Upper lobe of right lung (tissue), 1 donor: ENCODE data around the gene BLNK. TPM values are rescaled to one million over a fixed set of nuclear protein-coding genes. Genes with fewer than 3 reads are reported as not detected.

ENCODE experiments used
- ATAC-seq: fragments of 200-7000 bp; cut with Tn5 transposase; one replicate; pipeline ENCODE4 v1.9.1; 2020; ENCODE audit warnings: mild to moderate bottlenecking, moderate library complexity
- DNase-seq: peaks from one replicate; pipeline ENCODE4 v3.0.0-alpha.2; 2020
- H3K27ac ChIP-seq: fragments of 200-600 bp; one replicate; pipeline ENCODE4 v1.8.0; 2022
- H3K27me3 ChIP-seq: fragments of 200-600 bp; one replicate; pipeline ENCODE4 v1.8.0; 2022; ENCODE audit warnings: mild to moderate bottlenecking
- H3K36me3 ChIP-seq: fragments of 200-600 bp; one replicate; pipeline ENCODE4 v1.8.0; 2022
- H3K4me1 ChIP-seq: fragments of 200-600 bp; one replicate; pipeline ENCODE4 v1.8.0; 2022
- H3K4me3 ChIP-seq: fragments of 200-600 bp; one replicate; pipeline ENCODE4 v1.8.0; 2022; ENCODE audit warnings: mild to moderate bottlenecking
- H3K9me3 ChIP-seq: fragments of 200-600 bp; one replicate; pipeline ENCODE4 v1.8.0; 2022
- CTCF ChIP-seq: fragments of 200-600 bp; IDR thresholded peaks from one replicate; pipeline ENCODE4 v1.8.0; 2022; ENCODE audit warnings: antibody characterized with exemption
- intact Hi-C: fragments of 100-400 bp; cut with DNase I; formaldehyde crosslinking; loops from one replicate; pipeline ENCODE4 v1.11.0; 2022
- total RNA-seq: library from RNA; stranded (reverse); fragmentation: NEBNext Ultra II Directional; extraction: Animal tissue kit (Norgen Biotek cat#: 25700); gene quantifications from one replicate; pipeline ENCODE4 v1.2.1, GENCODE V29; 2021
- donor health status: DM: no; HTN: yes; CAD: no; lungs with severe emphysema.

BLNK gene
- total RNA-seq, 1 donor from 2014 or later = 8.8 TPM

GRCh38 chr10:96269438-96270300, 1.7 kb downstream of the BLNK start:
- no peaks in the 10 kb centered on the region for H3K36me3 ChIP-seq
- peak overlapping the region; percentile 41 for H3K4me3 ChIP-seq
- H3K4me1 ChIP-seq = peaks cover 31% of the 10 kb centered on the region
- TF ChIP-seq CTCF = no peak
- intact Hi-C loops = no loop called here
- H3K9me3 ChIP-seq = no peaks in the 10 kb centered on the region
- no peak for ATAC-seq
- no peak for DNase-seq
- peak overlapping the region; percentile 83 for H3K27ac ChIP-seq
- no peaks in the 10 kb centered on the region for H3K27me3 ChIP-seq

- H3K9me3 ChIP-seq = no peaks in the 10 kb centered on the region
- intact Hi-C loops = no loop called here
- ATAC-seq (no peak), DNase-seq (no peak)
- H3K36me3 ChIP-seq = no peaks in the 10 kb centered on the region
- H3K4me1 ChIP-seq = peaks cover 30% of the 10 kb centered on the region
- H3K4me3 ChIP-seq = no peak overlapping the region
- TF ChIP-seq CTCF = no peak
- no peak overlapping the region for H3K27ac ChIP-seq
- no peaks in the 10 kb centered on the region for H3K27me3 ChIP-seq
Measured at GRCh38 chr10:96268341-96268909, 2.9 kb downstream of the BLNK start.

GRCh38 chr10:96267234-96267705, 4.1 kb downstream of the BLNK start:
- Histone ChIP-seq H3K4me3 (no peak overlapping the region), H3K4me1 (peaks cover 19% of the 10 kb centered on the region)
- DNase-seq = no peak

GRCh38 chr10:96266118-96266770, 5.1 kb downstream of the BLNK start:
- Histone ChIP-seq H3K4me3 (no peak overlapping the region), H3K36me3 (no peaks in the 10 kb centered on the region), H3K27ac (no peak overlapping the region), H3K4me1 (peaks cover 11% of the 10 kb centered on the region), H3K9me3 (no peaks in the 10 kb centered on the region), H3K27me3 (no peaks in the 10 kb centered on the region)
- ATAC-seq = no peak
- intact Hi-C loops = no loop called here
- no peak for DNase-seq
- TF ChIP-seq CTCF = no peak

More at GRCh38 chr10:96267234-96267705, 4.1 kb downstream of the BLNK start:
- intact Hi-C loops = no loop called here
- Histone ChIP-seq H3K27me3 (no peaks in the 10 kb centered on the region), H3K27ac (no peak overlapping the region), H3K36me3 (no peaks in the 10 kb centered on the region), H3K9me3 (no peaks in the 10 kb centered on the region)
- no peak for ATAC-seq
- TF ChIP-seq CTCF = no peak

- no peak for TF ChIP-seq CTCF
- intact Hi-C loops = no loop called here
- H3K4me3 ChIP-seq = no peak overlapping the region
- DNase-seq (no peak), ATAC-seq (no peak)
- no peaks in the 10 kb centered on the region for H3K9me3 ChIP-seq
- no peaks in the 10 kb centered on the region for H3K27me3 ChIP-seq
- no peak overlapping the region for H3K27ac ChIP-seq
- H3K36me3 ChIP-seq = no peaks in the 10 kb centered on the region
- H3K4me1 ChIP-seq = peaks cover 1% of the 10 kb centered on the region
Measured at GRCh38 chr10:96264938-96265337, 6.4 kb downstream of the BLNK start.
